DOHH2 (cell line): ENCODE data around the gene WFIKKN2.

ENCODE experiments used
- EZH2phosphoT487 ChIP-seq: fragments of 200-600 bp; sonication (generic); IDR thresholded peaks from 2 replicates; pipeline ENCODE4 v1.6.1; 2017; ENCODE audit warnings: borderline replicate concordance, mild to moderate bottlenecking, antibody characterized with exemption, low read length, moderate library complexity, mixed read lengths
- TF ChIP-seq, protein P1 (sequence below): fragments of 200-600 bp; sonication (generic); IDR thresholded peaks from one replicate; pipeline ENCODE4 v1.5.1; 2014; ENCODE audit warnings: antibody characterized with exemption, mild to moderate bottlenecking, low read depth, low read length; ENCODE audit not compliant: poor library complexity, severe bottlenecking

DNA sequence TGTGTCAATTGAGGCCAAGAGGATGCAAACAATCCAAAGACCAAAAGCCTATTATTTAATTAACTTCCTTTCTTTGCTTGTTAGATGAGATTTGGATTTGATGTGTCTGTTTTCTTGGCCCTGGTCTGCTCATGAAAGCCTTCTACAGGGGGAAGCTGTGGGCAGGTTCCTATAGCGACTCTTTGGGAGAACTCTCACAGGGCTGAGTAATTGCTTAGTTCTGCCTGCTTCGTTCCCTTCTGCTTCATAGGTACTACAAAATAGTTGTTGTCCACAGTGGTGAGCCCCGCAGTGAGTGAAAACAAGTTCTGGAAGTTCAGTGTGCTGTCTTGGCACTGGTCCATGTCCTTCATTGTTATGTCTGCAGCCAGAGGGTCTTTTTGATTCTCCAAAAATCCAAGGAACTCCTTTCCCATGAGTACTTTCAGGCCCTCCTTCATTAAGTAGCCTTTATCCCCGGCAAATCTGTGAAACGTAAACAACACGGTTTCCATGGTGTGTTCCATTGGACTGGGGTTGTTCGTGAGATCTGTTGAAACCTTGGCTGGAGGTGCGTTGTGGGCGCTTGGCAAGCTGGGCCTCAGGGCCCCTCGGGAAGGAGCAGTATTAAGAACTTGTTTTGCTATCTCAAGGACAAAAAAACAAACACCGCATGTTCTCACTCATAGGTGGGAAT lies 38.1 kb upstream of the WFIKKN2 start:
- TF ChIP-seq, protein P1, sequence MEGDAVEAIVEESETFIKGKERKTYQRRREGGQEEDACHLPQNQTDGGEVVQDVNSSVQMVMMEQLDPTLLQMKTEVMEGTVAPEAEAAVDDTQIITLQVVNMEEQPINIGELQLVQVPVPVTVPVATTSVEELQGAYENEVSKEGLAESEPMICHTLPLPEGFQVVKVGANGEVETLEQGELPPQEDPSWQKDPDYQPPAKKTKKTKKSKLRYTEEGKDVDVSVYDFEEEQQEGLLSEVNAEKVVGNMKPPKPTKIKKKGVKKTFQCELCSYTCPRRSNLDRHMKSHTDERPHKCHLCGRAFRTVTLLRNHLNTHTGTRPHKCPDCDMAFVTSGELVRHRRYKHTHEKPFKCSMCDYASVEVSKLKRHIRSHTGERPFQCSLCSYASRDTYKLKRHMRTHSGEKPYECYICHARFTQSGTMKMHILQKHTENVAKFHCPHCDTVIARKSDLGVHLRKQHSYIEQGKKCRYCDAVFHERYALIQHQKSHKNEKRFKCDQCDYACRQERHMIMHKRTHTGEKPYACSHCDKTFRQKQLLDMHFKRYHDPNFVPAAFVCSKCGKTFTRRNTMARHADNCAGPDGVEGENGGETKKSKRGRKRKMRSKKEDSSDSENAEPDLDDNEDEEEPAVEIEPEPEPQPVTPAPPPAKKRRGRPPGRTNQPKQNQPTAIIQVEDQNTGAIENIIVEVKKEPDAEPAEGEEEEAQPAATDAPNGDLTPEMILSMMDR: no peak
- TF ChIP-seq EZH2phosphoT487: no peak
